SU-DHL-6 (cell line): ENCODE measurements around the gene ADM2.

Experiments
- H2AFZ ChIP-seq: fragments of 200-600 bp; sonication (generic); 2 replicates; pipeline ENCODE4 v1.6.1; 2014; ENCODE audit warnings: low read depth, mild to moderate bottlenecking, moderate library complexity, mixed read lengths, antibody characterized with exemption, low read length; ENCODE audit not compliant: severe bottlenecking
- H3F3A ChIP-seq: fragments of 200-600 bp; shearing (Covaris generic); 2 replicates; pipeline ENCODE4 v1.6.0; 2016; ENCODE audit warnings: antibody characterized with exemption, mild to moderate bottlenecking; ENCODE audit not compliant: insufficient read depth
- H3K27ac ChIP-seq: fragments of 200-600 bp; sonication (generic); 2 replicates; pipeline ENCODE4 v1.5.1; 2016; ENCODE audit warnings: low read depth, mild to moderate bottlenecking, low read length, moderate library complexity, mixed read lengths
- H3K27me3 ChIP-seq: fragments of 200-600 bp; sonication (generic), shearing (Covaris generic); 2 replicates; pipeline ENCODE4 v1.6.0; 2014; ENCODE audit warnings: mild to moderate bottlenecking, low read length
- H3K36me3 ChIP-seq: fragments of 200-600 bp; sonication (generic); 2 replicates; pipeline ENCODE4 v1.6.1; 2014; ENCODE audit warnings: mild to moderate bottlenecking, low read length, mixed read lengths
- H3K4me2 ChIP-seq: fragments of 300-600, 200-600 bp; shearing (Covaris generic), sonication (generic); 2 replicates; pipeline ENCODE4 v1.6.0; 2014; ENCODE audit warnings: low read length, low read depth, mild to moderate bottlenecking; ENCODE audit not compliant: poor library complexity, severe bottlenecking
- H3K4me3 ChIP-seq: fragments of 200-600 bp; sonication (generic); 2 replicates; pipeline ENCODE4 v1.5.1; 2014; ENCODE audit warnings: antibody characterized with exemption, low read length, mild to moderate bottlenecking, mixed read lengths; ENCODE audit not compliant: insufficient read depth, poor library complexity, severe bottlenecking
- H3K79me2 ChIP-seq: fragments of 200-600 bp; sonication (generic); 2 replicates; pipeline ENCODE4 v1.6.1; 2014; ENCODE audit warnings: mild to moderate bottlenecking, low read length, moderate library complexity; ENCODE audit not compliant: insufficient read depth
- H3K9ac ChIP-seq: fragments of 200-600 bp; sonication (generic); 2 replicates; pipeline ENCODE4 v1.7.0; 2014; ENCODE audit warnings: mild to moderate bottlenecking, low read length
- H3K9me2 ChIP-seq: fragments of 200-600 bp; sonication (generic); replicated peaks from 2 replicates; pipeline ENCODE4 v1.6.1; 2014; ENCODE audit warnings: low read length; ENCODE audit not compliant: insufficient read depth
- H3K9me3 ChIP-seq: fragments of 200-600 bp; sonication (generic); 2 replicates; pipeline ENCODE4 v1.6.1; 2014; ENCODE audit warnings: low read length, mixed read lengths; ENCODE audit not compliant: insufficient read depth
- H4K20me1 ChIP-seq: fragments of 200-600 bp; sonication (generic); 2 replicates; pipeline ENCODE4 v1.6.1; 2014; ENCODE audit warnings: low read depth, mild to moderate bottlenecking, antibody characterized with exemption, low read length, moderate library complexity, mixed read lengths
- CTCF ChIP-seq: fragments of 200-600 bp; sonication (generic); IDR thresholded peaks from one replicate; pipeline ENCODE4 v1.5.1; 2017; ENCODE audit warnings: antibody characterized with exemption, mild to moderate bottlenecking, low read length, moderate library complexity; ENCODE audit not compliant: insufficient read depth, poor library complexity, severe bottlenecking
- EZH2phosphoT487 ChIP-seq: fragments of 200-600 bp; sonication (generic), shearing (Covaris generic); conservative IDR thresholded peaks from 2 replicates; pipeline ENCODE4 v1.6.1; 2018; ENCODE audit warnings: mild to moderate bottlenecking, antibody characterized with exemption, low read length, moderate library complexity, mixed read lengths

Gene ADM2

GRCh38 chr22:50526834-50527801, 45.8 kb downstream of the ADM2 start:
- H3K9ac ChIP-seq = peak overlapping the region; percentile 88
- H3K4me2 ChIP-seq = peak overlapping the region; percentile 69
- H4K20me1 ChIP-seq = no peaks in the 10 kb centered on the region
- TF ChIP-seq EZH2phosphoT487 (no peak), CTCF (no peak)
- no peaks in the 10 kb centered on the region for H3K9me3 ChIP-seq
- no peaks in the 10 kb centered on the region for H3K36me3 ChIP-seq
- H3K79me2 ChIP-seq = peaks cover 10% of the 10 kb centered on the region; the same call in 1 of the 2 replicates
- H3K27me3 ChIP-seq = no peaks in the 10 kb centered on the region
- H3K4me3 ChIP-seq = peak overlapping the region; percentile 64
- H3K27ac ChIP-seq = peak overlapping the region; percentile 87
- H3K9me2 ChIP-seq = no peaks in the 10 kb centered on the region
- peaks cover 12% of the 10 kb centered on the region; the same call in 1 of the 2 replicates for H3F3A ChIP-seq
- H2AFZ ChIP-seq = no peak overlapping the region

DNA sequence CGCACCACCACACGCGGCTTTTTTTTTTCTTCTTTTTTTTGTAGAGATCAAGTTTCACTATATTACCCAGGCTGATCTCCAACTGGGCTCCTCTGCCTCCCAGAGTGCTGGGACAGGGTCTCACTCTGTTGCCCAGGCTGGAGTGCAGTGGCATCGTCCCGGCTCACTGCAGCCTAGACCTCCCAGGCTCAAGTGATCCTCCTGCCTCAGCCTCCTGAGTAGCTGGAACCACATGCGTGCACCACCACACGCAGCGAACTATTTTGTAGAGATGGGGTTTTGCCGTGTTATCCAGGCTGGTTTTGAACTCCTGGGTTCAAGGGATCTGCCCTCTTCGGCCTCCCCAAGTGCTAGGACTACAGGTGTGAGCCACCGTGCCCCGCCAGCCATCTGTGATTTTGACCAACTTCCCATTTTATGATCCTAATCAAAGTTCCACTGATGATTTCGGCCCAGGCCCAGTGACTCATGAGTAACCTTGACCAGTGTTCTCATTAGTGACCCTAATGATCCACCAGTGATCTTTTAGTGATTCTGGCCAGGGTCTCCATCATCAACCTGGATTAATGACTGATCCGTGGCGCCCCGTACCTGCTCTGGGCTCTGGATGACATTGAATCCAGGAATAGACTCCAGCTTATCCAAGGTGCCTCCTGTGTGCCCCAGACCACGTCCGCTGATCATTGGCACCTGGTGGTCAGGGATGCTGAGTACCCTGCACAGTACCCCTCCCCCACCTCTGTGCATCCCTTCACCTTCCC, 46.8 kb downstream of the ADM2 start:
- no peak overlapping the region for H3K4me2 ChIP-seq
- no peaks in the 10 kb centered on the region for H3K9me2 ChIP-seq
- H4K20me1 ChIP-seq = no peaks in the 10 kb centered on the region
- no peak overlapping the region for H3K4me3 ChIP-seq
- no peaks in the 10 kb centered on the region for H3K36me3 ChIP-seq
- no peak for TF ChIP-seq CTCF
- no peak for TF ChIP-seq EZH2phosphoT487
- no peak overlapping the region for H2AFZ ChIP-seq
- no peaks in the 10 kb centered on the region for H3K9me3 ChIP-seq
- H3F3A ChIP-seq = peaks cover 17% of the 10 kb centered on the region; the same call in 1 of the 2 replicates
- no peak overlapping the region for H3K9ac ChIP-seq
- peaks cover 10% of the 10 kb centered on the region; the same call in 1 of the 2 replicates for H3K79me2 ChIP-seq
- H3K27ac ChIP-seq = no peak overlapping the region
- no peaks in the 10 kb centered on the region for H3K27me3 ChIP-seq

DNA sequence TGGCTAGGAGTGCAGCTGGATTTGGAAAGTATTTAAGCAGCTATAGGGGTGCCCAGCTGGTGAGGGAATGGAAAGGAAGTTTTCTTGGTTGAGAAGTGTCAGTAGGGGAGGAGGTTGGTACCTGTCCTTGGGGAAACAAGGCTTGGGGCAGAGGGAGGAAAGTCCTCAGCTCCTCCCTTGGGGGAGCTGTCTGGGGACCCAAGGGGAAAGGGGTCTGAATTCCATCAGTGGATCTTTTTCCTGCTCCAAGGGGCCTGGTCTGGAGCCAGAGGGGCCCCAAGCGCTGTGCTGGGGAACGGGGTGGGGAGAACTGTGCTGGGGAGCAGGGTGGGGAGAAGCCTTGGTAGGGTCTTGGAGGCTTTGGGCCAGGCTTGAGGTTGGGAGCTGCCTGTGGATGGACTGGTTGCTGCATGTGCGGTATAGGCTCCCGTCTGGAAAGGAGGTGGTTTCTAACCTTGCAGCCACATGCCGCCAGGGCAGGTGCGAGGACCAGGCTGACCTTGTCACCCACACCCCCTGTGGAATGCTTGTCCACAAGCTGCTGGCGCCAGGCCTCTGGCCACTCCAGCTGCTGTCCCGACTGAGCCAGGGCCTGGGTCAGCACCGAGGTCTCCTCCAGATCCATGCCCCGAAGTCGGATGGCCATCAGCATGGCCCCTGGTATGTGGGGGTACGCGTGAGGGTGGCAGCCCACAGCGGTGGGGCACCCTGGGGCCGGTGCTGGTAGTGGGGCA, 47.5 kb downstream of the ADM2 start:
- H2AFZ ChIP-seq = no peak overlapping the region
- H3K4me2 ChIP-seq = no peak overlapping the region
- no peaks in the 10 kb centered on the region for H3K9me2 ChIP-seq
- no peak overlapping the region for H3K9ac ChIP-seq
- H3K27ac ChIP-seq = no peak overlapping the region
- H3K9me3 ChIP-seq = no peaks in the 10 kb centered on the region
- no peaks in the 10 kb centered on the region for H4K20me1 ChIP-seq
- H3K79me2 ChIP-seq = peaks cover 10% of the 10 kb centered on the region; the same call in 1 of the 2 replicates
- H3K36me3 ChIP-seq = no peaks in the 10 kb centered on the region
- no peak overlapping the region for H3K4me3 ChIP-seq
- TF ChIP-seq CTCF = no peak
- no peaks in the 10 kb centered on the region for H3K27me3 ChIP-seq
- peaks cover 17% of the 10 kb centered on the region; the same call in 1 of the 2 replicates for H3F3A ChIP-seq
